ENCODE results near the gene ZNF234. TPM values are rescaled to one million over a fixed set of nuclear protein-coding genes. Genes with fewer than 3 reads are reported as not detected.
"Not testable (repeated sequence)": the region's sequence is repeated elsewhere in the genome, so short reads cannot be mapped to it uniquely, and the experiment has no call there.

ZNF234 gene
- 10 to 100 TPM; 13.1 to 14.6 (median 13.5) TPM for polyA plus RNA-seq (ENCODE audit: insufficient read length in 3 of 3)

GRCh38 chr19:44141191-44142058 is at the start of gene ZNF234:
Gene ZNF234 (plus strand): TSS chr19:44141554. CDS start chr19:44144633, 3,079 bp downstream.
- DNase-seq (ENCODE audit: low read depth in 3 of 3, low spot score in 2 of 3), result peak; percentile 79 to 89 (median 80)

GRCh38 chr19:44092108-44092507 is 49.2 kb upstream of the ZNF234 start:
- no peak for DNase-seq (ENCODE audit: low read depth in 3 of 3, low spot score in 2 of 3)

- DNase-seq (ENCODE audit: low read depth in 3 of 3, low spot score in 2 of 3), result peak; percentile 84 to 95 (median 85)
These were observed 47.2 kb upstream of the ZNF234 start, which contains the start of gene ZNF224 for GRCh38 chr19:44093931-44094765. Gene ZNF224 (plus strand): TSS chr19:44094361. CDS start chr19:44097874, 3,513 bp downstream.

- DNase-seq (ENCODE audit: low read depth in 3 of 3, low spot score in 2 of 3), result no peak
These were observed 33.6 kb upstream of the ZNF234 start for GRCh38 chr19:44107751-44108150.

- no peak for DNase-seq (ENCODE audit: low read depth in 3 of 3, low spot score in 2 of 3)
These were observed 31.9 kb upstream of the ZNF234 start for GRCh38 chr19:44109458-44109857.

- DNase-seq (ENCODE audit: low read depth in 3 of 3, low spot score in 2 of 3), result peak in 2 of 3 donors; percentile 7 to 16
These were observed 29.4 kb upstream of the ZNF234 start for GRCh38 chr19:44111910-44112463.

GRCh38 chr19:44112802-44113137 is 28.6 kb upstream of the ZNF234 start:
- DNase-seq (ENCODE audit: low read depth in 3 of 3, low spot score in 2 of 3), result no peak

- peak; percentile 98 to 99 (median 98) for DNase-seq (ENCODE audit: low read depth in 3 of 3, low spot score in 2 of 3)
These were observed 28.1 kb upstream of the ZNF234 start, which contains the start of gene ZNF225 for GRCh38 chr19:44113138-44113783. Gene ZNF225 (plus strand): TSS chr19:44113399. CDS start chr19:44115828, 2,429 bp downstream.

GRCh38 chr19:44113784-44114390 is 27.5 kb upstream of the ZNF234 start:
- DNase-seq (ENCODE audit: low read depth in 3 of 3, low spot score in 2 of 3), result no peak

GRCh38 chr19:44121162-44121561 is 20.2 kb upstream of the ZNF234 start:
- not testable (repeated sequence) for DNase-seq (ENCODE audit: low read depth in 3 of 3, low spot score in 2 of 3)

- DNase-seq (ENCODE audit: low read depth in 3 of 3, low spot score in 2 of 3), result no peak
These were observed 9.4 kb upstream of the ZNF234 start for GRCh38 chr19:44131955-44132354.

GRCh38 chr19:44142059-44142433 is 692 bp downstream of the ZNF234 start:
- DNase-seq (ENCODE audit: low read depth in 3 of 3, low spot score in 2 of 3), result no peak

GRCh38 chr19:44149776-44150175 is 8.4 kb downstream of the ZNF234 start:
- no peak for DNase-seq (ENCODE audit: low read depth in 3 of 3, low spot score in 2 of 3)

GRCh38 chr19:44151491-44151890 is 10.1 kb downstream of the ZNF234 start:
- no peak for DNase-seq (ENCODE audit: low read depth in 3 of 3, low spot score in 2 of 3)

- DNase-seq (ENCODE audit: low read depth in 3 of 3, low spot score in 2 of 3), result no peak
These were observed 15.1 kb downstream of the ZNF234 start for GRCh38 chr19:44156475-44156874.

- DNase-seq (ENCODE audit: low read depth in 3 of 3, low spot score in 2 of 3), result no peak
These were observed 22.4 kb downstream of the ZNF234 start for GRCh38 chr19:44163789-44164188.

GRCh38 chr19:44164327-44164672 is 22.9 kb downstream of the ZNF234 start:
- DNase-seq (ENCODE audit: low read depth in 3 of 3, low spot score in 2 of 3), result no peak

GRCh38 chr19:44164673-44165512 is 23.5 kb downstream of the ZNF234 start, which contains the start of gene ZNF226:
Gene ZNF226 (plus strand): TSS chr19:44165100. CDS start chr19:44170081, 4,981 bp downstream.
- DNase-seq (ENCODE audit: low read depth in 3 of 3, low spot score in 2 of 3), result peak; percentile 92 to 95 (median 95)

- DNase-seq (ENCODE audit: low read depth in 3 of 3, low spot score in 2 of 3), result not testable (repeated sequence)
These were observed 29.3 kb downstream of the ZNF234 start for GRCh38 chr19:44170660-44171059.

Measured in right renal cortex interstitium (tissue), 3 donors.